Neural crest cell (in vitro differentiated cells): ENCODE measurements around the gene TSHZ2. TPM values are rescaled to one million over a fixed set of nuclear protein-coding genes. Genes with fewer than 3 reads are reported as not detected.

ENCODE experiments used
- DNase-seq: peaks from one replicate; pipeline ENCODE4 v3.0.0; 2021; ENCODE audit warnings: low read depth, mixed read lengths, low spot score
- H3K27ac Mint-ChIP-seq: one replicate; pipeline ENCODE4 v1.8.0; 2021; ENCODE audit warnings: mild to moderate bottlenecking, mixed read lengths; ENCODE audit not compliant: unreplicated experiment
- H3K27me3 Mint-ChIP-seq: 2 replicates; pipeline ENCODE4 v1.8.0; 2021; ENCODE audit warnings: low read depth, mild to moderate bottlenecking, mixed read lengths
- H3K36me3 Mint-ChIP-seq: 2 replicates; pipeline ENCODE4 v1.8.0; 2021; ENCODE audit warnings: low read depth, mild to moderate bottlenecking, mixed read lengths
- H3K4me1 Mint-ChIP-seq: 2 replicates; pipeline ENCODE4 v1.8.0; 2021; ENCODE audit warnings: mixed read lengths
- H3K4me3 Mint-ChIP-seq: one replicate; pipeline ENCODE4 v1.8.0; 2021; ENCODE audit warnings: mild to moderate bottlenecking, mixed read lengths
- H3K9me3 Mint-ChIP-seq: 2 replicates; pipeline ENCODE4 v1.8.0; 2021; ENCODE audit warnings: mixed read lengths
- total RNA-seq: library from RNA; stranded (reverse); gene quantifications from 2 replicates; pipeline ENCODE4 v1.2.1, GENCODE V29; 2021
- TF ChIP-seq, protein P1 (sequence below): fragments of 200-600 bp; sonication (generic); conservative IDR thresholded peaks from 2 replicates; pipeline ENCODE4 v1.5.0; 2021; ENCODE audit warnings: antibody characterized with exemption, mild to moderate bottlenecking

TSHZ2 gene
- total RNA-seq, 1 donor from 2014 or later, result 6.4 TPM

DNA sequence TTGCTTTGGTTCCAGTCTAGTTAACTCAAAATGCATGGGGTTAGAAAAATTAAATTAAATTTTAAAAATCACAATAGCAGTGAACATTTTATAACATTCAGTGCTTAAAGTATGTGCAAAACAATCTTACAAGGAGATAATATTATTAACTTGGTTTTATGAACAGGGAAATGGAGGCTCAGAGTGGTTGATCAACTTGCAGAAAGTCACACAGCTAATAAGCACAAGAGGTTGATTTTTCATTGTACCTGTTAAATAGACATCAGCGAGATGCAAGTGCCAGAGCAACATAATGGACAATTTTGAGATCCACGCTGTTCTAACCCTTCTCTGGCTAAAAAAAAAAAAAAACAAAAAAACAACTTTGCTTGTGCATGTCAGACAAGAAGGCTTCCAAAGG is 219.8 kb downstream of the TSHZ2 start:
- TF ChIP-seq, protein P1, sequence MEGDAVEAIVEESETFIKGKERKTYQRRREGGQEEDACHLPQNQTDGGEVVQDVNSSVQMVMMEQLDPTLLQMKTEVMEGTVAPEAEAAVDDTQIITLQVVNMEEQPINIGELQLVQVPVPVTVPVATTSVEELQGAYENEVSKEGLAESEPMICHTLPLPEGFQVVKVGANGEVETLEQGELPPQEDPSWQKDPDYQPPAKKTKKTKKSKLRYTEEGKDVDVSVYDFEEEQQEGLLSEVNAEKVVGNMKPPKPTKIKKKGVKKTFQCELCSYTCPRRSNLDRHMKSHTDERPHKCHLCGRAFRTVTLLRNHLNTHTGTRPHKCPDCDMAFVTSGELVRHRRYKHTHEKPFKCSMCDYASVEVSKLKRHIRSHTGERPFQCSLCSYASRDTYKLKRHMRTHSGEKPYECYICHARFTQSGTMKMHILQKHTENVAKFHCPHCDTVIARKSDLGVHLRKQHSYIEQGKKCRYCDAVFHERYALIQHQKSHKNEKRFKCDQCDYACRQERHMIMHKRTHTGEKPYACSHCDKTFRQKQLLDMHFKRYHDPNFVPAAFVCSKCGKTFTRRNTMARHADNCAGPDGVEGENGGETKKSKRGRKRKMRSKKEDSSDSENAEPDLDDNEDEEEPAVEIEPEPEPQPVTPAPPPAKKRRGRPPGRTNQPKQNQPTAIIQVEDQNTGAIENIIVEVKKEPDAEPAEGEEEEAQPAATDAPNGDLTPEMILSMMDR, result no peak
- Mint-ChIP-seq H3K4me1 (peaks cover 23% of the 10 kb centered on the region), H3K4me3 (no peak overlapping the region), H3K27me3 (peaks cover 3% of the 10 kb centered on the region), H3K9me3 (no peaks in the 10 kb centered on the region), H3K36me3 (no peaks in the 10 kb centered on the region), H3K27ac (no peak overlapping the region)
- DNase-seq, result no peak

DNA sequence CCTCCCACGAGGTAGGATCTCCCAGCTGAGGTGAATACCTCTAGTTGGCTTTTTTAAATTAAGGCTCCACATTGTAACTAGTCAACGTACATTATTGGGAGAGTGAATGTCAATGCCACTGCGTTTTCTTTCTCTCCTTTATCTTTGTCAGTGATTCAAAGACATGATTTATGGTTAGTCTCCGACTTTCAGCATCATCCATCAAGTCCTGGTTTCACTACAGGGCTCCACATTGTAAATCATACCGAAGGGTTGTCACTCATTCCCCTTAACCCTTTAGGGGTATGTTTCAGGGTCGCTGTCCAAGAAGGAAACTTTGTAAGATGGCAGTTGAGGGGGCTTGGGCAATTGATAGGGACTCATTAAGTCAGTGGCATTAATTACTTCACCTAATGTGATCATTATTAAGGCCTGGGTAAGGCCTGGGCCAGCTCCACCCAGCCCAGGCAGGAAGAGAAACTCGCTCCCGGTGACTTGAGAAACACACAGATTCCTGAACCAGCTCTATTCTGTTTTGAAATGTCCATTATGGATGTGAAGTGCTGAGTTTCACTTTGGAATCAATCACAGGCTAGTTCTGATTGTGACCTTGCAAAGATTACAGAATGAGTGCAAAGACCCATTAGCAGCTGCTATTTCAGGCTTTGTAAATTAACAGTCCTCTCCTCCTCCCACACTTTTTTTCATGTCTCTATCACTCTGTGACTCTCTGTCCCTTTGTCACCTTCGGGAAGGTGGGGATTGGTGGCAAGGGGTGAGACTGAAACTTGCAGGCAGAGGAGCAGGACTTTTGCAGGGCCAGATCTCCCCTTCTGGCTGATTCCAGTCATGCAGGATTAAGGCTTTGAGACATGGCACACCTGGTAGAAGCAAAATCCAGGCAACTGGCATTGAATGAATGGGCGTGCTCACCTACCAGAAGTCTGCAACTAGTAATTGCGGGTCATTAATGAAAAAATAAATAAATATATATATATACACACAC is 222.4 kb downstream of the TSHZ2 start:
- Mint-ChIP-seq H3K4me3 (no peak overlapping the region), H3K27ac (no peak overlapping the region)

DNA sequence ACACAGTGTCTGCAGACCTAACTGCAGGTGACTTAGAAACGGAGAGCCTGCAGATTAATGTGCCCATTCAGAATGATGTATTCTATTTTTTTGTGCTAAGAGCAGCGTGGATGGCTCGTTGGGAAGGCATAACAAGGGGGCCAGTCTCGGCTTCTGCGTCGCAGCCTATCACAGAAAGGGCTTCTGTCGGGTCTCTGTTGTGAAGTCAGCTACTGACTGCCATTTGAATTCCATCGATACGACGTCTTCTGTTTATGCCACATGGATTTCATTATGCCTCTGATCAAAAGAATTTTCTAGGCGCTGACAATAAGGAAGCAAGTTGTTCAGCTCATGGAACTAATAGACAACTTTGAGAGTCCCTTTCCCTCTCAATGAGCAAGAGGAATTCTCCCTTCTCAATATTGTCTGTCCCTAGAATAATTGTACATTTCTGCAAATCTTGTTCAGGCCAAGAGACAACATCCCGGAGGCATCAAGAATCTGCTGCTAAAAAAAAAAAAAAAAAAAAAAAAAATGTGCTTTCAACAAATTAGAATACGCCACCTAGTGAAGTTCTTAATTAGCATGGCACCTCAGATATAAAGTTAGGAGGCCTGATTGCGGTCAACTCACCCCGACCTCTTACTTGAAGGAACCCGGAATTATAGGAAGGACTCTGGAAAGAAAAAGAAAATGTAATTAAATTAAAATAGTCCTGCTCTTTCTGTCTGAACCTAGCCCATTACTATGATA is 223.9 kb downstream of the TSHZ2 start:
- Mint-ChIP-seq H3K27ac (no peak overlapping the region), H3K27me3 (peaks cover 3% of the 10 kb centered on the region), H3K4me1 (peaks cover 16% of the 10 kb centered on the region), H3K36me3 (no peaks in the 10 kb centered on the region), H3K9me3 (no peaks in the 10 kb centered on the region), H3K4me3 (no peak overlapping the region)
- DNase-seq, result no peak
- TF ChIP-seq, protein P1, result no peak

More for the DNA sequence above, 222.4 kb downstream of the TSHZ2 start:
- no peak for DNase-seq
- no peaks in the 10 kb centered on the region for H3K36me3 Mint-ChIP-seq
- peaks cover 16% of the 10 kb centered on the region for H3K4me1 Mint-ChIP-seq
- H3K27me3 Mint-ChIP-seq, result peaks cover 3% of the 10 kb centered on the region
- TF ChIP-seq, protein P1, result no peak
- no peaks in the 10 kb centered on the region for H3K9me3 Mint-ChIP-seq

DNA sequence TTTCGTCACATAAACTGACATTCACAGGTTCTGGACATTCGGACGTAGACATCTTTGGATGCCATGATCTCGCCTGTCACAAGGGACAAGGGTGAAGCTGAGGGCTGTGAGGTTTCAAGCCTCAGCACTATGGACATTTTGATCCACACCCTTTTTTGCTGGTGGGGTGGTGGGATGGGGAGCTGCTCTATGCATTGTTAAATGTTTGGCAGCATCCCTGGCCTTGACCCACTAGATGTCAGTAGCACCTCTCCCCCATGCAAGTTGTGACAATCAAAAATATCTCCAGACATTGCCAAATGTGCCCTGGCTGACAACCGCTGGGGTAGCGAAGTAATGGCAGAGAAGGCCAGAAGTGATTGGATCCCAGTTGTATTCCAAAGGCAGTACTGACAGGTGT is 229.4 kb downstream of the TSHZ2 start:
- Mint-ChIP-seq H3K27me3 (no peaks in the 10 kb centered on the region), H3K4me1 (peaks cover 2% of the 10 kb centered on the region), H3K9me3 (no peaks in the 10 kb centered on the region), H3K4me3 (no peak overlapping the region), H3K27ac (no peak overlapping the region), H3K36me3 (no peaks in the 10 kb centered on the region)
- DNase-seq, result no peak
- TF ChIP-seq, protein P1, result no peak

DNA sequence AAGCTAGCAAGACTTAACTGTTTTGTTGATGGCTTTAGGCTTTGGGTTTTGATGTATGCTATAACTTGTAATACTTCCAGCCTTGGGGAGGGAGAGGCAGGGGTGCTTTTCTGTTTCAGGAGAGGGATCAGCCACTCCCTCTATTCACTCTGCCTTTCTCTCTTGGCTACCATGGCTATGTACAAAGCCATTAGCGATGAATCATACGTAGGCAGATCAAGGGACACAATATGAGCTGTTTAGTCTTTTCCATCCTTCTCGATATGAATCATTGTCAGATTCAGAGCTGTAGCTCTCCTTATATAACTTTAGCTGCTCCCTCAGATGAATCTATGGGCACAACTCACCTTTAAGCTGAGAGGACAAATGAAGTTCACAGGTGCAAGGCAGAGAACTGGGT is 230.6 kb downstream of the TSHZ2 start:
- no peaks in the 10 kb centered on the region for H3K4me1 Mint-ChIP-seq
- H3K4me3 Mint-ChIP-seq, result no peak overlapping the region
- TF ChIP-seq, protein P1, result no peak
- DNase-seq, result no peak
- H3K36me3 Mint-ChIP-seq, result no peaks in the 10 kb centered on the region
- no peak overlapping the region for H3K27ac Mint-ChIP-seq
- H3K9me3 Mint-ChIP-seq, result no peaks in the 10 kb centered on the region
- no peaks in the 10 kb centered on the region for H3K27me3 Mint-ChIP-seq
